OCI-LY1 (cell line): Measurements from ENCODE around the gene ZNF536.

Source experiments
- H2AFZ ChIP-seq: fragments of 200-600 bp; sonication (generic), shearing (Covaris generic); 2 replicates; pipeline ENCODE4 v1.6.0; 2014; ENCODE audit warnings: antibody characterized with exemption, mild to moderate bottlenecking, low read length
- H3F3A ChIP-seq: fragments of 200-600 bp; sonication (generic), shearing (Covaris generic); 2 replicates; pipeline ENCODE4 v1.6.0; 2014; ENCODE audit warnings: mild to moderate bottlenecking, antibody characterized with exemption, low read length, moderate library complexity; ENCODE audit not compliant: insufficient read depth
- H3K27ac ChIP-seq: fragments of 200-600 bp; sonication (generic); 2 replicates; pipeline ENCODE4 v1.5.1; 2014; ENCODE audit warnings: low read length, mixed run types, mild to moderate bottlenecking, low read depth; ENCODE audit not compliant: poor library complexity, severe bottlenecking
- H3K27me3 ChIP-seq: fragments of 200-600 bp; sonication (generic); 2 replicates; pipeline ENCODE4 v1.6.0; 2014; ENCODE audit warnings: antibody characterized with exemption, mild to moderate bottlenecking, low read length, moderate library complexity; ENCODE audit not compliant: insufficient read depth
- H3K36me3 ChIP-seq: fragments of 200-600 bp; sonication (generic); 2 replicates; pipeline ENCODE4 v1.6.1; 2014; ENCODE audit warnings: mild to moderate bottlenecking, antibody characterized with exemption, low read length, moderate library complexity, mixed read lengths; ENCODE audit not compliant: insufficient read depth
- H3K4me1 ChIP-seq: fragments of 200-600 bp; sonication (generic); 2 replicates; pipeline ENCODE4 v1.5.1; 2014; ENCODE audit warnings: mild to moderate bottlenecking, low read length, moderate library complexity; ENCODE audit not compliant: insufficient read depth, severe bottlenecking
- H3K4me2 ChIP-seq: fragments of 200-600 bp; sonication (generic), shearing (Covaris generic); 2 replicates; pipeline ENCODE4 v1.6.1; 2014; ENCODE audit warnings: low read length
- H3K4me3 ChIP-seq: fragments of 200-600 bp; sonication (generic); 2 replicates; pipeline ENCODE4 v1.5.1; 2014; ENCODE audit warnings: low read length, low read depth, mild to moderate bottlenecking, mixed read lengths; ENCODE audit not compliant: poor library complexity, severe bottlenecking
- H3K79me2 ChIP-seq: fragments of 200-600 bp; shearing (Covaris generic); 2 replicates; pipeline ENCODE4 v1.6.1; 2016; ENCODE audit warnings: mixed run types, low read length, mixed read lengths; ENCODE audit not compliant: insufficient read depth
- H3K9ac ChIP-seq: fragments of 200-600 bp; sonication (generic), shearing (Covaris generic); 2 replicates; pipeline ENCODE4 v1.6.1; 2014; ENCODE audit warnings: mild to moderate bottlenecking, low read length, mixed read lengths
- H3K9me2 ChIP-seq: fragments of 200-600 bp; sonication (generic), shearing (Covaris generic); 2 replicates; pipeline ENCODE4 v1.6.1; 2014; ENCODE audit warnings: low read depth, mild to moderate bottlenecking, low read length, mixed read lengths
- H3K9me3 ChIP-seq: fragments of 200-600 bp; shearing (Covaris generic); 2 replicates; pipeline ENCODE4 v1.6.1; 2014; ENCODE audit warnings: low read length, mixed read lengths
- H4K20me1 ChIP-seq: fragments of 200-600 bp; sonication (generic), shearing (Covaris generic); 2 replicates; pipeline ENCODE4 v1.6.0; 2016; ENCODE audit warnings: mild to moderate bottlenecking, low read length; ENCODE audit not compliant: insufficient read depth
- EZH2 ChIP-seq: fragments of 200-600 bp; sonication (generic), shearing (Covaris generic); IDR thresholded peaks from 2 replicates; pipeline ENCODE4 v1.8.0; 2017; ENCODE audit warnings: borderline replicate concordance, mixed run types, mild to moderate bottlenecking, antibody characterized with exemption, low read length, moderate library complexity, mixed read lengths
- TF ChIP-seq, protein P1 (sequence below): fragments of 200-600 bp; sonication (generic), shearing (Covaris generic); IDR thresholded peaks from 2 replicates; pipeline ENCODE4 v1.5.1; 2017; ENCODE audit warnings: mild to moderate bottlenecking, antibody characterized with exemption, low read length, moderate library complexity, mixed read lengths

Gene ZNF536

GRCh38 chr19:30391554-30392551 is 19.7 kb downstream of the ZNF536 start:
- Histone ChIP-seq H3K27me3 (0 out of 2 replicates have a peak, but pooled peaks cover 6% of the 10 kb centered on the region), H3K79me2 (no peaks in the 10 kb centered on the region), H3K9me2 (no peaks in the 10 kb centered on the region), H4K20me1 (no peaks in the 10 kb centered on the region), H3F3A (no peaks in the 10 kb centered on the region), H3K4me3 (no peak overlapping the region), H3K4me1 (no peaks in the 10 kb centered on the region), H3K36me3 (no peaks in the 10 kb centered on the region), H2AFZ (no peak overlapping the region), H3K27ac (no peak overlapping the region), H3K9me3 (no peaks in the 10 kb centered on the region), H3K4me2 (no peak overlapping the region), H3K9ac (no peak overlapping the region)
- TF ChIP-seq, protein P1, sequence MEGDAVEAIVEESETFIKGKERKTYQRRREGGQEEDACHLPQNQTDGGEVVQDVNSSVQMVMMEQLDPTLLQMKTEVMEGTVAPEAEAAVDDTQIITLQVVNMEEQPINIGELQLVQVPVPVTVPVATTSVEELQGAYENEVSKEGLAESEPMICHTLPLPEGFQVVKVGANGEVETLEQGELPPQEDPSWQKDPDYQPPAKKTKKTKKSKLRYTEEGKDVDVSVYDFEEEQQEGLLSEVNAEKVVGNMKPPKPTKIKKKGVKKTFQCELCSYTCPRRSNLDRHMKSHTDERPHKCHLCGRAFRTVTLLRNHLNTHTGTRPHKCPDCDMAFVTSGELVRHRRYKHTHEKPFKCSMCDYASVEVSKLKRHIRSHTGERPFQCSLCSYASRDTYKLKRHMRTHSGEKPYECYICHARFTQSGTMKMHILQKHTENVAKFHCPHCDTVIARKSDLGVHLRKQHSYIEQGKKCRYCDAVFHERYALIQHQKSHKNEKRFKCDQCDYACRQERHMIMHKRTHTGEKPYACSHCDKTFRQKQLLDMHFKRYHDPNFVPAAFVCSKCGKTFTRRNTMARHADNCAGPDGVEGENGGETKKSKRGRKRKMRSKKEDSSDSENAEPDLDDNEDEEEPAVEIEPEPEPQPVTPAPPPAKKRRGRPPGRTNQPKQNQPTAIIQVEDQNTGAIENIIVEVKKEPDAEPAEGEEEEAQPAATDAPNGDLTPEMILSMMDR = no peak
- no peak for TF ChIP-seq EZH2

DNA sequence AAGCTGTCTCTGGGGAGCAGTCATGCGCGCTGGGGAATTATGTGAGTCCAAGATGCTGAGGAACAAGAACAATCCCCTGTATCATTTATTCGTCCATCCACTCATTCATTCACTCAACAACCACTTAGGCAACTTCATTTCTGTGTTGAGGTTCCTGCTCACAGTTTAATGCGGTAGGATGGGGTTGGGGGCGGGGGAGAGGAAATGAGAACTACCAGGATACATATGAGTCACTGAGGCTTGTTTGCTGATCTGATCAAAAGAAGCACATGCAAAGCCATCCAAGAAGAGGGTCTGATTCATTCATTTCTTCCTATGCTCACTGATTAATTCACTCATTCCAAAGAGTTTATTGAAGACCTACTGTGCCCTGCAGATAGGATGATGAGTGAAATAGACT is 20.9 kb downstream of the ZNF536 start:
- Histone ChIP-seq H2AFZ (no peak overlapping the region), H3K4me1 (no peaks in the 10 kb centered on the region), H3K27ac (no peak overlapping the region), H3K9ac (no peak overlapping the region), H3F3A (no peaks in the 10 kb centered on the region), H3K9me3 (no peaks in the 10 kb centered on the region), H3K4me2 (no peak overlapping the region), H3K9me2 (no peaks in the 10 kb centered on the region), H3K79me2 (no peaks in the 10 kb centered on the region), H3K4me3 (no peak overlapping the region), H4K20me1 (no peaks in the 10 kb centered on the region), H3K36me3 (no peaks in the 10 kb centered on the region), H3K27me3 (0 out of 2 replicates have a peak, but pooled peaks cover 6% of the 10 kb centered on the region)
- no peak for TF ChIP-seq EZH2
- TF ChIP-seq, protein P1 = no peak

DNA sequence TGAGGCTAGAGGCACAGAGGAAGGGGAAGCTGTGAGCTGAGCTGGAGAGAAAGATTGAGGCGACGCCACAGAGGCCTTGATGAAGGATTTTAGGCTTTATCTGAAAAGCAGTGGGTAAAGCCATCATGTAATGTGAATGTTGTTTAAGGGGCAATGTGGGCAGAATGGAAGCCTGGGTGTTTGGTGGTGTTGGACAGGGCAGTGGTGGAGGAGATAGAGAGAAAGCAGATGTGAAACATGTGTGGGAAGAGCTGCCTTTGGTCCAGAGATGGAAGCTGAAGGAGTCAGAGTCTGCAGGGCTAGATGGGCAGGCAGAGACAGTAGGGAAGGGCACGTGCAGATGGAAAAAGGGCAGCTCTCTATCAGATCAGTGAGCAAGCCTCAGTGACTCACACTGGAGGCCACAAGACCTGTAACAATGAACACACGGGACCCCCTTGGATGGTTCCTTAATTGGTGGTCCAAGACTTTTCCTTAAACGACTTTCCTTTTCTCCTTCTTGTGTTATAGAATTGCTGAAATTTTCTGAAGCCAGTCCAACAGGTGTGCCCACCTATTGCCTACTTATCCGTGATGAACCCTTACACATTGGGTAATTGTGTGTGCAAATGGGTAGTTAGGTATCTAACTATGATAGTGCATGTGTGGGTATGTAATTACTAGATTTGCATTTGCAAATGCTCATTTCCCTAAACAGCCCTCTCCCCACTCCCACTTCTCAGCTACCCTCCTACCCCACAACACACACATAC is 21.7 kb downstream of the ZNF536 start:
- H3K9ac ChIP-seq = no peak overlapping the region

More for the DNA sequence above, 21.7 kb downstream of the ZNF536 start:
- no peaks in the 10 kb centered on the region for H3F3A ChIP-seq
- TF ChIP-seq EZH2 = no peak
- H3K9me2 ChIP-seq = no peaks in the 10 kb centered on the region
- no peaks in the 10 kb centered on the region for H4K20me1 ChIP-seq
- H3K4me3 ChIP-seq = no peak overlapping the region
- no peak overlapping the region for H2AFZ ChIP-seq
- no peaks in the 10 kb centered on the region for H3K36me3 ChIP-seq
- H3K79me2 ChIP-seq = no peaks in the 10 kb centered on the region
- no peaks in the 10 kb centered on the region for H3K4me1 ChIP-seq
- H3K27me3 ChIP-seq = 0 out of 2 replicates have a peak, but pooled peaks cover 6% of the 10 kb centered on the region
- no peak overlapping the region for H3K4me2 ChIP-seq
- H3K9me3 ChIP-seq = no peaks in the 10 kb centered on the region
- no peak overlapping the region for H3K27ac ChIP-seq
